ENCODE results near the gene SIPA1L2. TPM values are rescaled to one million over a fixed set of nuclear protein-coding genes. Genes with fewer than 3 reads are reported as not detected.

SIPA1L2 gene
- total and polyA plus RNA-seq, 2 of the 4 experiments (the other 2 are of a cell fraction), result 7.1 to 13.4 TPM

GRCh38 chr1:232596666-232597303 lies 33.1 kb downstream of the SIPA1L2 start:
- Histone ChIP-seq H3K4me1 (ENCODE audit: control insufficient read depth, insufficient read depth, low read length) (peaks cover 17% of the 10 kb centered on the region), H3K79me1 (ENCODE audit: low read depth in 1 of 2, low read length in 2 of 2) (peaks cover 13 to 33% of the 10 kb centered on the region in 2 experiments), H3K14ac (replicated peaks; ENCODE audit: low read depth, low read length) (no peak overlapping the region), H3K9me1 (ENCODE audit: insufficient read depth, low read length) (peaks cover 23% of the 10 kb centered on the region), H4K20me1 (ENCODE audit: insufficient read depth, low read length) (peaks cover 4% of the 10 kb centered on the region; the same call in 1 of the 2 replicates), H3K36me3 (ENCODE audit: control insufficient read depth, insufficient read depth, low read length) (no peaks in the 10 kb centered on the region; the same call in 1 of the 2 replicates), H3K9ac (ENCODE audit: low read depth, low read length) (peak overlapping the region; percentile 40; the same call in 1 of the 2 replicates), H4K91ac (ENCODE audit: insufficient read depth, low read depth, low read length) (no peak overlapping the region), H3K4ac (ENCODE audit: low read depth, low read length) (peak overlapping the region; percentile 31), H2AFZ (replicated peaks; ENCODE audit: low read length, poor library complexity) (peak overlapping the region; percentile 73), H2BK120ac (ENCODE audit: low read depth, low read length) (no peak overlapping the region), H2AK5ac (ENCODE audit: low read depth, low read length) (no peak overlapping the region; the same call in 1 of the 2 replicates), H2BK5ac (ENCODE audit: low read depth, low read length, poor library complexity, severe bottlenecking) (no peak overlapping the region), H2AK9ac (replicated peaks; ENCODE audit: low read depth, low read length, poor library complexity) (no peak overlapping the region), H3K23ac (ENCODE audit: low read depth, low read length) (no peak overlapping the region), H2BK15ac (ENCODE audit: low read depth, low read length) (no peak overlapping the region), H3K27ac (ENCODE audit: insufficient read depth, low read length) (no peak overlapping the region), H3K56ac (ENCODE audit: extremely low read depth, insufficient read depth, low read length) (no peak overlapping the region), H2BK20ac (ENCODE audit: low read depth, low read length) (no peak overlapping the region), H3K9me3 (ENCODE audit: control insufficient read depth, insufficient read depth, low read length) (no peaks in the 10 kb centered on the region), H4K5ac (ENCODE audit: low read depth, low read length) (peak overlapping the region; percentile 42), H3K27me3 (ENCODE audit: control insufficient read depth, insufficient read depth, low read length) (no peaks in the 10 kb centered on the region), H4K8ac (ENCODE audit: low read depth in 2 of 2, low read length in 2 of 2) (no peak overlapping the region), H3K4me3 (ENCODE audit: insufficient read depth, low read depth, low read length) (no peak overlapping the region), H3K4me2 (ENCODE audit: low read depth, low read length) (peak overlapping the region; percentile 82), H3K18ac (ENCODE audit: low read depth, low read length) (no peak overlapping the region; the same call in 1 of the 2 replicates)
- BruUV-seq (replicated peaks), result no TSS peak
- POLR2A ChIA-PET (ENCODE audit: unreplicated experiment), result no interaction called here
- in situ Hi-C loops (cut with MboI; ENCODE audit: low sequenced_read_pairs), result no loop called here
- CTCF ChIA-PET, result no interaction called here
- intact Hi-C loops (cut with micrococcal nuclease), result no loop called here
- TF ChIP-seq RFX5 (IDR thresholded peaks at IDR 0.05; ENCODE audit: low read depth, low read length) (no peak), FOS (IDR thresholded peaks at IDR 0.05; ENCODE audit: low read depth, low read length) (no peak), MXI1 (IDR thresholded peaks at IDR 0.05; ENCODE audit: borderline replicate concordance, low read depth, low read length) (no peak), RAD21 (IDR thresholded peaks at IDR 0.05; ENCODE audit: low read length) (no peak), CEBPB (IDR thresholded peaks at IDR 0.05; ENCODE audit: low read depth, low read length) (no peak), CHD1 (IDR thresholded peaks at IDR 0.05; ENCODE audit: low read depth, low read length) (no peak), POLR2A (IDR thresholded peaks at IDR 0.05; ENCODE audit: low read depth, low read length) (no peak), RCOR1 (IDR thresholded peaks at IDR 0.05; ENCODE audit: insufficient replicate concordance, low read length) (no peak), USF2 (IDR thresholded peaks at IDR 0.05; ENCODE audit: low read depth, low read length) (no peak), MAZ (IDR thresholded peaks at IDR 0.05; ENCODE audit: borderline replicate concordance, low read depth, low read length) (no peak), SMC3 (IDR thresholded peaks at IDR 0.05; ENCODE audit: low read depth, low read length) (no peak), ELK1 (IDR thresholded peaks at IDR 0.05; ENCODE audit: borderline replicate concordance, low read depth, low read length) (no peak), MAFK (IDR thresholded peaks at IDR 0.05; ENCODE audit: low read depth, low read length) (no peak), BHLHE40 (IDR thresholded peaks at IDR 0.05; ENCODE audit: low read depth, low read length) (no peak), NFE2L2 (IDR thresholded peaks at IDR 0.05; ENCODE audit: low read depth, low read length) (no peak), CTCF (conservative IDR thresholded peaks at IDR 0.05; ENCODE audit: low read depth, low read length) (no peak)
- DNase-seq (no peak), ATAC-seq (ENCODE audit: low read depth) (no peak)
- dilution Hi-C loops (cut with HindIII; ENCODE audit: low sequenced_read_pairs, unreplicated experiment), result no loop called here
- no CpG with 5 or more reads among the region's 8 CpGs for WGBS, 2 experiments (ENCODE audit: extremely low coverage in 2 of 2, insufficient read length in 1 of 2)

Measured in IMR-90 (cell line).